ENCODE measurements around the gene SLC10A7.

SLC10A7 gene

DNA sequence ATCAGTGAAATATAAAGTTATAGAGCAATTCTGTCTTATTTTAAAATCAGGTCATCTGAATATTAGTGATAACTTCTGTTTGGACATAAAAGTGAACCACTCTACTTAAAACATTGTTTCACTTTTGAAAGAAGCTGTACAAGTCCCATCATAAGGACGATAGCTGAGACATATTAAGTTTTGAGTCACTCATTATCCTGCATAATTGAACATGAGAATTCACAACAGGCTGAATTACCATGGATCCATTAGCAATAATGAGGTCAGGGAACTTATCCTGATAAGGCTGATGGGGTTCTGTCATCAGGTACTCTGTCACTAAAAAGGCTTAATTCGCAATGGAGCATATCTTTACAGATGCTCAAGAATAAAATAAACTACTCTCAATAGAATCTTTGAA is 227.0 kb downstream of the SLC10A7 start:
- DNase-seq = no peak

DNA sequence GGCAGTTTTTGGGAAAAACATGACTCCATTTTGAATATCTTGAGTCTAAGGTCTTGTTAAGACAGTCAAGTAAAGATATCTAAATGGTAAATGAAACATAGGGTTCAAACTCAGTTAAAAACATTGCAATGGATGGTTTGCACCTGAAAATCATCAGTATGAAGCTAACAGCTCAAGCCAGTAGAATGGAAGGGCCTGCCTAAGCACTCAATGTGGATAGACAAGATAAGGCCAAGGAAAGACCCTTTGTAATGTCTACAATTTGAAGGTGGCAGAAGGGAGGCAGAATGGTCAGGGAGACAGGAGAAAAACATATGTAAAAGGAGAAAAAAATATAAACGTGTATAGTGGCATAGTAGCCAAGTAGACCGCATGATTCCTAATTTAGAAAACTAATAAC is 229.2 kb downstream of the SLC10A7 start:
- no peak for DNase-seq

DNA sequence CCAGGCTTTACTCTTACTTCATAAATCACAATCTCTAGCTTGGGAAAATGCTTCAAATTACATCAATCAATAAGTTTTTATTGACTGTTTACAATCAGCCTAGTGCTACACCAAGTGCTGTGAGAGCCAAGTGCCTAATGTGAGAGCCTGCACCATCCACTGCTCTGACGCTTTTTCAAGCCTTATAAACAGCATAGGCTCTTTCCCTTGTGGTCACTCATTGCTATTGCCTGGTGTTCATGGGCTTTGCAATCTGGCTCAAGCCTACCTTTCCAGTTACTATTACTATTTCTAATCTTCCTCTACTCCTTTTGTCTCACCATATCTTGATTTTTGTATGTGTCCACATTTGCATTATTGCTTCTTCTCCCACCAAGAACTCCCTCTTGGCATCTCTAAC is 230.4 kb downstream of the SLC10A7 start:
- DNase-seq = no peak

DNA sequence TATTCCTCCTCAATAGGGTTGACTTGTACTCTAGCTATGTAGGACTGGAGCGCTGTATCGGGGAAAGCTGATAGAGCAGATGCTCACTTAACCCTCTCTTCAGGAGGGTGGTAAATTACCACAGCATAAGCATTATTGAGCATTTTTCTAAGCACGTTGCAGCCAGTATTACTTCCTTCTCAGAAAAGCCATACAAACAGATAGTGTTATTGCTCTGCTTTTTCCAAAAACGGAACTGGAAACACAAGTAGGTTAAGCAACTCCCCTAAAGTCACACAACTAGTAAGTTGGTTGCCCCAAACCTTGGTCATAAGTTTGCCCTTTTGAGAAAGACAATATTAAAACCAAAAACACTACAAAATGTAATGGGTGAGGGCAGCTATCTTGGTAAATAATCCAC is 233.5 kb downstream of the SLC10A7 start:
- DNase-seq = no peak

DNA sequence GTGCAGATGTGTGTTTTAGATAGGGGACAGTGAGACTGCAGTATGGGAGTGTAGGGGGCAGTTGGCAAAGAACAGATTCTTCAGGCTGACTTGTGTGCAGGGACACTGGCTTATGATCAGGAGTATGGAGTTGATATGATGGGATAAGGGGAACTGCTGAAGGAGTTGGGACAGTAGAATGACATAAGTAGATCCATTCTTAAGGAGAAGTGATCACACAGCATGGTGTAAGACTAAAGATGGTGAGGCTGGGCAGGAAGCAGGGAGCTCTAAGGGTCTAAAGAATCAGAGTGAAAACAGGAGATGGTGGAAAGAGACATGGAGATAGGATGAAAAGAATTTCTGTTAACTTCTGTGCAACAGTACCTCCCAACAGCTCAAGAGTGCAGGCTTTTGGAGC is 236.7 kb downstream of the SLC10A7 start:
- DNase-seq = no peak

DNA sequence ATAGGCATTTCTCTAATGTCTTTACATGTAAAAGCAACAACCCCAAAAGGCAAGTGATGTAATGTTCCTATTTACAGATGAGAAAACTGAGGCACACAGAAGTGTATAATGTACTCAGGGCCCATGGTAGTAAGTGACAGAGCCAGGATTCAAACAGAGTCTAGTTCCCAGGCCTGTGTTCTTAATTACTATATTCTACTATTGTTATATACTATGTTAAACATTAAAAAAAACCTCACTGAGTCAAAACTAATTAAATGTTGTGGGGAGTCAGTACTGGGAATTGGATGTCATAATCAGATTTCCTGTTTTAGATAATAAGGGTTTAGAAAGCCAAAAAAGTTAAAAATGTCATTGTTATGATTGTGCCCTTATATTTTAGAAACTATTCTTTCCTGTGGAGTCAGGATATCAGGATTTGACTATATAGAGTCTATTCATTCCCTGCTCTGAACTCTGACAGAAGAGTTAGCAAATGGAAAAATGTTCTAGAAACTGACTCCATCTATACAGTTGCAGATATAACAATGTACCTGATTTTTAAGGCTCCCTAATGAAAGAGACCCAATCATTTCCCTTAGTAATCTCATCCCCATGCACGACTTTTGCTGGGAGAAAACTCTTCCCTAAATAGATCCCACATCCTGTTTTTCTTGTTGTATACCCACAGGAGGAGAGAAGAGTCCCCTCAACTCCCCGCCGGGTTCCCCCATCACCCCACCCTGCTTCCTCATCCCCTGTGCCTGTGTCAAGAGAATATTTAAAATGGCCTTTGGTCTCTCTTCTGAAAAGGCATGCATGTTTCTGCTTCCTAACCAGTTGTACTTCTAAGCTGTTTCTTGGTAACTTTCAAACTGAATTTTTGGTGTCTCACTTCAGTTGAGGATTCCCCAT is 237.7 kb downstream of the SLC10A7 start:
- DNase-seq = no peak

DNA sequence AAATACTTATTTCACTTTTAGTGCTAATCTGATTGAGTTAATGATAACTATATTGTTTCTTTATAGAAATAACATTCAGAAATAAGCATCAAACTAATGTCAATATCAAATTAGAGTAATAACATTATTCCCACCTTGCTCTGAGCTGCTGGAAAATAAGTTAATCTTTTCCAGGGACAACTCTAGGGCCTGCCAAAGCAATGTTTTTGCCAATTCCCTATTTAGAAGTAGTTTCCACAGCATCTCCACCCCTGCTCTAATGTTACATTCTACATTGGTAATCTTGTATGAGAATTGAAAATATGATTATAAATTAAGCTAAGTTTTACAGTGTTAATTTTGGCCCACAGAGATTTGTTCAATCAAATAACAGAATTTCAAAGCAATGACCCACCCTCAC is 239.1 kb downstream of the SLC10A7 start:
- no peak for DNase-seq

DNA sequence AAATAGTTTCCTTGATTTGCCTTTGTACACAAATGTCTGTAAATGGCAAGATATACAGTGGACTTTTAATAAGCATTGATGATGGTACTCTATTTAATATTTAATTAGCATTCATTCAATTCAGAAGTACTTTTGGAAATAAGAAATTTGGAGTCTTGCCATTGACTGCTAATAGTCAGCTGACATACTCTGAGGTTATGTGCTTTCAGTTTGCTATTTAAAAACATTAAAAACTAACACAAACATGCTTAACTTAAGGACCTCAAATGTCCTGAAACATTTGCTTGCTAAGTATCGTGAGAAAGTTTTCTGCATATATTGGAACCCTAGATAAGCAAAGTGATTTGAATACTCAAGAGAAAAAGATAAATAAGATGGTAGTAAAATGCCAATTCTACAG is 242.8 kb downstream of the SLC10A7 start:
- DNase-seq = no peak

DNA sequence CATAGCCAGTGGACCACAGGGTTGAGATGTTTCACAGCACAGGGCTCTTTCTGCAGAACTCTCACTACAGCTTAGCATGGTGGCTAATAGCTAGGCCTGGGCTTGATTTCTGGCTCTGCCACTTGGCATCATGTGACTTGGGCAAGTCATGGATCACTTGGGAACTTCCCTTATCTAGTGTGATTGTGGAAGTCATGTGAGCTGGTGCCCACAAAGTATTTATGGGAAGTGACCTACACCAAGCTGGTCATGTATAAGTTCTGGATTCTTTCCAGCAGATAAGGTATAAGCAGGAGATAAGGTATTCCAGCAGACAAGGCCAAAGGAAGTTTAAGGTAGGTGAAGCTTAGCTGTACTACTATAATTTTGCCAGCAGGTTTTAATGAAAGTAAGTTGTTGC is 246.4 kb downstream of the SLC10A7 start:
- no peak for DNase-seq

DNA sequence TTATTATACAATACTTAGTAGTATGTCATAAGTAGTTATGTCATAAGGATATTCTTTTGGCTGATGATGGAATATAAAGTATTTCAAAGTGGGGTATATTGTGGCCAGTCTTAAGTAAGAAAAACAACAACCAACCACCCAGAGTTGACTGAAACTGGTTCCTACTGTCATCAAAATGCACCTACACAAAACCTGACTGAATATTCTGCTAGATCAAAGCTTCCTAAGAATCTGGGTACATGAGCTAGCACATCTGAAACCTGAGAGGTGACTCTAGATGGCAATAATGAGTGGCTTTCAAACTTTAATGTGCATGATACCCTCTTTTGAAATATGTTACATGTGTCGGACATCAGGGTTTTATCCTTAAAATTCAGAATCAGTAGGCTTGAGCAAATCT is 247.0 kb downstream of the SLC10A7 start:
- DNase-seq = no peak

DNA sequence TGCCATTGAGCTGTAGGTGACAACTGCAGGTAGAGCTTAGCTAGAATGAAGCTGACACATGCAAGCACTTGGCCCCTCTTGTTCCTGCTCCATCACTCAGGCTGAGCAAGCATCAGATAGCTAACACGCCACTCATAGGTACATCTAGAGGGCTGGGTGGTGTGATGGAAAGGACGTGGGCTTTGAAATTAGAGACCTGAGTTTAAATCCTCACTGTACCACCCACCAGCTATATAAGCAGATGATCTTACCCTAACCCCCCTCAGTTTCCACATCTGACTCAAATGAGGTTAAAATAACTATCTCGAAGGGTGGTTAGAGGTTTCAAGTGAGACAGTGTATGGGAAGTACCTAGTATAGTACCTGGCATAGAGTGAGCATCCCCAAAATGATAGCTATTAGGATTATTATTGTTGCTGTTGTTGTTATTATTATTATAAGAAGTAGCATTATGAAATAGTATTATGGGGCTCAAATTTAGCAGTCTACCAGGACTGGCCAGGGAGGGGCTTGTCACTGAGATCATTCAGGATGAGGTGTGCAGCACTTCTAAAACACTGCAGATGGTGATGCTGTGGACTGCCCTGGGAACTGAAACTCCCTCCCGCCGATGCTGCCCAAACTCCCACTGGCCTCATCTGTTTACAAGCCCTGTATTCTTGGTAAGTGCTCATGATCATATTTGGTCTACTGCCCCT is 248.4 kb downstream of the SLC10A7 start:
- DNase-seq = no peak

DNA sequence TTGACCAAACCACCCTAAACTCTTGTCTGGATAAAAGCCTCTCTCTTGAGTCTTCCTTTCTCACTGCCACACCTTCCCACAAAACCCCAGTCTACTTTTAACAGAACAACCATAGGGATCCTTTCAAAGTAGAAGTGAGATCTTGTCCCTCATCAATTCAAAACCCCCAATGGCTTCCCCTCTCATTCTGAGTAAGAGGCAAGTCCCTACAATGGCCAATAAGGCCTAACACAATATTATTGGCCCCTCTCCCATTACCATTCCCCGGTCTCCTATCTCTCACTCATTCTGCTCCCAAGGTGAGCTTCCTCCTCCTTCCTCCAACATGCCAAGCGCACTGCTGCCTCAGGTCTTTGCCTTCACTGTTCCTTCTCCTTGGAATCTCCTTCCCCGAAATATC is 250.3 kb downstream of the SLC10A7 start:
- no peak for DNase-seq

DNA sequence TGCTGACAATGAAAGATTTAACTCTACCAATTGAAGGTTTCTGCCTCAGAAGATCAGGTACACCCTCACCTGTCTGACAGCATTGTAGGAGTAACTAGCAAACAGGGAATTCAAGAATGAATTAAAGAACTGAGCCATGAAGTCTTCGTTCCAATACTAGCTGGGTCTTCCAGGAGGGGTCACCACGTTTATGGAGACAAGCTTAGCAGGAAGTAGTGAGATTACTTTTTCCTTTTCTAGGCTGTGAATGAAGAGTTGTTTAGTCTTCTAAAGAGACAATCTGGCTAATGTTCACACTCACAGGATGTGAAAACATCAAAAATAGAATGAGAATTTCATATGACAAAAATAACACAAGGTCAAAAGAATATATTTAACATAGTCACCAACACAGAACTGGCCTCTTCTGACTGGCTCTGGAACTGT is 252.5 kb downstream of the SLC10A7 start:
- DNase-seq = no peak

DNA sequence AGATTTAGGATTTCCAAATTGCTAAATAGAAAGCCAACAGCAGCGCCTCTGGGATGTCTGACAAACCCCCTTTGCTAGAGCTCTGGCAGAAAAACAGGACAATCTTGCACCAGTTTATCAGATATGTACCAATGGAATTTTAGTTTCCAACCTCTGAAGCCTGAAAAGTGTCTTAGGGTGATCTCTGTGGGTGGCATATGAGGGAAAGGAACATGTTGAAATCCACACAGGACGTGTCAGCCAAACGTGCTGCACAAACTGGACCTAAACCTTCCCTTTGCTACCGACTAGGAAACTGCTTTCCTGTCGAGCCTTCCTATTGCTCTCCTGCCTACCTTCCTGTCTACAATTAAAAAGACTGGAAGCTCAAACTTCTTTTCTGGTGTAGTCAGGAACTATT is 253.9 kb downstream of the SLC10A7 start:
- no peak for DNase-seq

DNA sequence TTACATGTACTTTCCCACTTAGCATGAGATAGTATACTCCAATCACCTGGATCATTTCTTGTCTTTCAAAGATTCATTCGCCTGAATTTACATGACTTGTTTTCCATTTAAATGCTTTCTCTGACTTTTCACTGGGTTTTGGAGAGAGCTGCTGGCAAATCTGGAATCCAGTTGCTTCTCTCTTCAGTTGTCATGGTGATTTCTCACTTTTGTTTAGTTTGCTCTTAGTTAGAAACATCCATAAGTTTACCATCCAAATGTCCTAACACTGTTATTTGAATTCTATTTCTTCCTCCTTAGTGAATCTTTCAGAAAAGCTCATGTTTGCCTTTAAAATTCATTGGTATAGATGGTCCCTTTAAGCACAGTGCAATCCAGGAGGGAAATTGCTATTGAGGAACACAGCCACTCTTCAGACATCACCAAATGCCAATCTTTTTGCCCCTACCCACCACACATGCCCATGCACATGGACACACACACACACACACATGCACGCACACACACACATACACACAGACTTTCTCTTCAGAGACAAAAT is 255.7 kb downstream of the SLC10A7 start:
- DNase-seq = no peak

DNA sequence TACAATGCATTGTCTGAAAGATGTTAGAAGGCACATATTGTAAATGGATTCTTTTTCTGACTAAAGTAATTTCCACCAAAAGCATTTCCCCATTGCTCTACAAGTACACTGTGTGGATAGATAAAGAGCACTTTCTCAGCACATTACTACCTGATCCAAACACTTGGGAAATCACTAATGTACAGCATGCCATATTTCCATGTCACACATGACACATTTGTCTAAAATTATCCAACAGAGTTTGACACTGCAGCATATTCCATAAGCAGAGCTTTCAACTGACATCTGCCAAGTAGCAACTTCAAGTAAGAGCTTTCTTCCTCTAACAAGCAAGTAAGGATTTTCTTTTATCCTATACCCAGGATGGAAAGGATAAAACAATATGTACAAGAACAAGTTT is 257.9 kb downstream of the SLC10A7 start:
- DNase-seq = no peak

DNA sequence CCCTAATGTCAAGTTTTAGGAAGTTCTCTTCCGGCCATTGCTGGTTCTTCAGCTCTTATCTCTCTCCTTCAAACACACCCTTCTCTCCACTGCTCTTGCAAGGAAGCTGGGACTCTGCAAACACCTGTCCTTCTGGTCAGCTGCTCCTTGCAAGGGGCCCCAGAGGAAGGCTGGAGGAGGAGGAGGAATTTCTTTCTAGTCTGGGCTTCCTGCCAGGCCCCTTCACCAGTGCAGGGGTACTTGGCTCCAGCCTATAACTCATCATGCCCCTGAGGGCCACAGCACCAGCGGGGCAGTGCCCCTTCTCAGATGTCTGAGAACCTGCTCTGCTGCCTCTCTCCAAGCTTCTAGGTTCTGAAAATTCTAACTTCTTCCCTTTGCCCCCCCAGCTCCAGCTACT is 260.7 kb downstream of the SLC10A7 start:
- no peak for DNase-seq

DNA sequence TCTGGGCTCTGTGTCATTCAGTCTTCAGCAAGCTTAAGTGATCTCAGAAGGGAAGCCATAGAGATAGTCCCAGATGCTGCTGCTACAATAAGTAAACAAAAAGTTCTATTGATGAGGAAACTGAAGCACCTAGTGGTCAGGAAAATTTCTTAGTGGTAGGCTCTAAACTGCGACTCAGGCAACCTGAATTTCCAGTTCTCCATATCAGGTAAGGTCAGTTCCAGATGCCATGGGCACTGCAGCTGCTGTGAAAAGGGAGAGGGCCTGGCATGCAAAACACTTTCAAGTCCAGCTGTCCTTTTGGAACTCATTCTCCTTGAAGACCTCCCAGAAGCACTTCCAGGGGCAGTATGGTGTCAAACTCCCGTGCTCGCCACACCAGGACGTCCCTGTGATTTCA is 261.2 kb downstream of the SLC10A7 start:
- no peak for DNase-seq

DNA sequence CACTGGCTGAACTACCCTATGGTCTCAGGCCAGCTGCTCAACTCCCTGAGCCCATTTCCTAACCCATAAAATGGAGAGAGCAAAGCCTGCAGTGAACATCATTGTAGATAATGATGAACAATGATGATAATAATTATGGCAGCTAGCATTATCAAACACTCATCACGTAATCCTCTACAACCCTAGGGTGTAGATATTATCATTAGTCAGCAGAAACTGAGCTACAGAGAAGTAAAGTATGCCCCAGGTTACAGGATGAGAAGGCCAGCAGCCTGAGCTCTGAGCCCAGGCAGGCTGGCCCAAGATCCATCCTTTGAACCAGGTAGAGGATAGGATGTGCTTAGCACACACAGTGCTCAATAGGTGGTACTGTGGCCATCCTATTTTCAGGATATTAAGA is 264.2 kb downstream of the SLC10A7 start:
- DNase-seq = no peak

DNA sequence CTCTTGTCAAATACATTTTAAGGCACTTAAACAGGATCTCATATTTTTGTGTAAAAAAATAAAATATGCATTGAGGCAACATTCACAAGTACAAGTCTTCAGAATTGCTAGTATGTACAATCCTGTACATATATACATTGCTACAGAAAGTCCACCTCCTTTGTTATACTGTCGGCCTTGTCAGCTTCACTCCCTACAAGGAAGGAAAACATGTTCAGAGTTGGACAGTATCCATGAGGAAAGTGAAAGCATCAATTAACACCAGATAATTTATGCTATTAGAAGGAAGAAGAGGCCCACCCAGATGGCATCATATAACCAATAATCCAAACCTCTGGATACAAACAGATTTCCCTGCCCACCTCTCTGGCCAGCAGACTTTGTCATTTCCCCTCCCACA is 265.4 kb downstream of the SLC10A7 start:
- no peak for DNase-seq

DNA sequence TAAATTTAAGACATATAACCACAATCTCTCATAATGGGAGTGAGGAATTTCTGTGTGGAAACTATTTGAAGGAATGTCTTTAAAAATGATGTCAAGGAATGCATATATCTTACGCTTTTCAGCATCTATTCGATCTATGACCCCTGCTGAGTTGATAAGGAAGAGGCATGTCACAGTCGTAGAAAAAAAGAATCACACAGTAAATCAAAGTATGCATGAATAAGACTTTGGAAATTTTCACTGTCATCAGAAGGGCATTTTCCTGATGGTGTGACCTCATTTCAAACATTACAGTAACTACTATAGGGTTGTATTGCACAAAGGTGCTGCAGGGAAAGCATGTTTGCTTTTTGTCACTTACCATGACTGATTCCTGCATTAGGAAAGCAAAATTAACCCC is 265.9 kb downstream of the SLC10A7 start:
- DNase-seq = no peak

DNA sequence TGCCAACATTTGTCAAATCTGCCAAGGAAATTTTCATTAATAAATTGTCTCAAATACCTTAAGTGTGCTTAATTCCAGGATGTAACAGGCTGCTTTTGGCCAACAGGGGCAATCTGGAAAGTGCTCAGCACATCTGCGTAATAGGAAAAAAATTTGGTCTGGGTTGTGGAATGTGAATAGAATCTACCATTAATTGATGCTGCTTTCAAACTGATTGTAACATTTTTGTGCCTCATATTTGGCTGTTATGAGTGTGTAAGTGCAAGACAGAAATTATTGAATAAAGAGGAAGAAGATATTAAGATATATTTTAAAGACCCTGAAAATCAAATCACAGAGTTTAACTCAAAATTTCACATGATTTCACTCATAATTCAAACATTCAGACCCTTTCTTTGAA is 266.3 kb downstream of the SLC10A7 start:
- no peak for DNase-seq

DNA sequence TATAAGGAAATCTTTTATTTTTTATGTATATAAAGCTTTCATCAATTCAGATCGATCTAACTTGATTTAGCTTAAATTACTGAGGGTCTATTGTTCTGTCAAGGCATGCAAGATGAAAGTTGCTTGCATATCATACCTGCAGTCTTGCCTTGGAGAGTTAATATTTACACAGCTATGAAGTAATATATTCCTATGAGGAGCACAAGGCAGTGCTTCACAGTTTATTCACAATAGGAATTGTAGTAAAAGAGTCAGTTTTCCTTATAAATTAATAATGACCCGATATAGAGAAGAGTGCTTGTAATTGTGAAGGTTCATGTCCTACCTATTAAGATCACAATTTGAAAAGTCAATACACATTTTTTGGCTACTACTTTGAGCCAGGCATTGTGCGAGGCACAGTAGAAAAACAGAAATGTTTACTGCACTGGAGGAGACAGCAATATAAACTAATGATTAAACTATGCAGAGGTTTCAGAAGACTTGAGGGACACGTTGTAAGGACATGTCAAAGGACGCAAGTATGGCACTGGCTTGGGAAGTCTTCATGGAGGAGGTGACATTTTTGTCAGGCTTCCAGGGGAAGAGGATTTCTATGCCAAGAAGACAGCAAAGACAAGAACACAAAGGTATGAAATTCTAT is 268.6 kb downstream of the SLC10A7 start:
- no peak for DNase-seq

DNA sequence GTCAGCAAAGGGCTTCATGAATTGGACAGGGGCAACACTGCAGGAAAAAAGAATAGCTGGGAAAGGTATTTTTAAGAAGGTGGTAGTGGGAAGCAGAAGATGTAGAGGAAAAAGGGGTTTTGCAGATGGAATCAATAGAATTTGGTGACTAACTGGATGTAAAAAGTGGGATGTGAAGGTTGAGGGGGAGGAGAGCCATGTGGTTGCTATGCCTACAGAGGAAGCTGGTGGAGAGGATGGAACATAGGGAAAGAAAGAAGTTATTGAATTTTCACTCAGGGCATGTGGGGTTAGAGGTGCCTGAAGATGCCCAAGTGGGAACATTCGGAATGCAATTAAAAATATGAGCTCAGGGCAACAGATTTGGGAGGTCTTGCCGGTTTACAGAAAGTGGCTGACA is 274.4 kb downstream of the SLC10A7 start:
- DNase-seq = no peak

Data from stimulated activated CD4-positive, alpha-beta T cell treated with anti-CD3 and anti-CD28 coated beads, Interleukin-4, amount 100 ng/mL, for 1 hour (primary cell).